Duodenal mucosa (tissue), 2 donors: Measurements from ENCODE around the gene GJC1.
"Not testable (repeated sequence)": the region's sequence is repeated elsewhere in the genome, so short reads cannot be mapped to it uniquely, and the experiment has no call there.

Source experiments
- H3K27ac ChIP-seq: one replicate; pipeline ENCODE4 v1.7.0; 2013; ENCODE audit warnings: low read depth, low read length
- H3K27me3 ChIP-seq, 2 donors: one replicate each; pipeline ENCODE4 v1.7.0; 2013; ENCODE audit warnings: low read length in 2 of 2, control low read depth in 1 of 2; ENCODE audit not compliant: insufficient read depth in 2 of 2, control insufficient read depth in 1 of 2
- H3K36me3 ChIP-seq, 2 donors: one replicate each; pipeline ENCODE4 v1.7.0; 2013; ENCODE audit warnings: low read length in 2 of 2, control low read depth in 1 of 2; ENCODE audit not compliant: insufficient read depth in 2 of 2, control insufficient read depth in 1 of 2
- H3K4me1 ChIP-seq, 2 donors: one replicate each; pipeline ENCODE4 v1.7.0; 2013; ENCODE audit warnings: low read length in 2 of 2, control low read depth in 1 of 2; ENCODE audit not compliant: insufficient read depth in 2 of 2, control insufficient read depth in 1 of 2
- H3K4me3 ChIP-seq, 2 donors: one replicate each; pipeline ENCODE4 v1.7.0; 2013; ENCODE audit warnings: low read length in 2 of 2, low read depth in 1 of 2
- H3K9ac ChIP-seq, 2 donors: one replicate each; pipeline ENCODE4 v1.7.0; 2013; ENCODE audit warnings: low read length in 2 of 2, low read depth in 1 of 2
- H3K9me3 ChIP-seq, 2 donors: one replicate each; pipeline ENCODE4 v1.7.0; 2013; ENCODE audit warnings: low read length in 2 of 2, control low read depth in 1 of 2; ENCODE audit not compliant: control insufficient read depth in 1 of 2

GJC1 gene

DNA sequence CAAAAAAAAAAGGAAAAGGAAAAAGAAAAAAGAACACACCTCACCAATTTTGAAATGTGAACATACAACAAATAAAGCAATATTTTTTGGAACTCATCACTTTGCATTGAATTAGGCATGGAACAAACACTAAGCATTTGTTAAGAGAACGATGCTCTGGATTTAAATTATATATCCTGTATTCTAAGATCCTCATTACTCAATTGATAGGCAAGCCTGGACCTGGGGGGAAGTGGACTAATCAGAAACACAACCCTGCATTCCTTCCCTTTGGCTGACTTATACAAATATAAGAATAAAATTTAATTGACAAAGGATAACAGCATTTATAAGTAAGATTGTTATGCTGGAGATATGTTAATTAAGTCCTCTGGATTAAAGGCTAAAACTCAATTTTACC lies 2.2 kb downstream of the GJC1 start:
- Histone ChIP-seq H3K27me3 (peaks cover 35 to 39% of the 10 kb centered on the region in 2 donors), H3K9me3 (no peaks in the 10 kb centered on the region), H3K4me1 (peaks cover 7 to 11% of the 10 kb centered on the region in 2 donors), H3K36me3 (no peaks in the 10 kb centered on the region), H3K27ac (no peak overlapping the region), H3K4me3 (no peak overlapping the region), H3K9ac (no peak overlapping the region)

- Histone ChIP-seq H3K27me3 (peaks cover 29 to 35% of the 10 kb centered on the region in 2 donors), H3K27ac (no peak overlapping the region), H3K9me3 (no peaks in the 10 kb centered on the region), H3K9ac (no peak overlapping the region), H3K4me3 (no peak overlapping the region), H3K36me3 (no peaks in the 10 kb centered on the region), H3K4me1 (peaks cover 7 to 11% of the 10 kb centered on the region in 2 donors)
These were observed 3.8 kb downstream of the GJC1 start for GRCh38 chr17:44826123-44826790.

GRCh38 chr17:44825236-44825635 lies 4.9 kb downstream of the GJC1 start:
- H3K27me3 ChIP-seq, result peaks cover 19 to 26% of the 10 kb centered on the region in 2 donors
- H3K27ac ChIP-seq, H3K9me3 ChIP-seq, H3K36me3 ChIP-seq, H3K4me3 ChIP-seq, H3K9ac ChIP-seq: not testable (repeated sequence)
- peaks cover 6 to 11% of the 10 kb centered on the region in 2 donors for H3K4me1 ChIP-seq

- Histone ChIP-seq H3K9ac (no peak overlapping the region), H3K4me3 (no peak overlapping the region), H3K4me1 (peaks cover 0 to 4% of the 10 kb centered on the region in 2 donors), H3K27me3 (no peaks in the 10 kb centered on the region), H3K27ac (no peak overlapping the region), H3K36me3 (no peaks in the 10 kb centered on the region), H3K9me3 (no peaks in the 10 kb centered on the region)
These were observed 9.4 kb downstream of the GJC1 start for GRCh38 chr17:44820631-44821212.

DNA sequence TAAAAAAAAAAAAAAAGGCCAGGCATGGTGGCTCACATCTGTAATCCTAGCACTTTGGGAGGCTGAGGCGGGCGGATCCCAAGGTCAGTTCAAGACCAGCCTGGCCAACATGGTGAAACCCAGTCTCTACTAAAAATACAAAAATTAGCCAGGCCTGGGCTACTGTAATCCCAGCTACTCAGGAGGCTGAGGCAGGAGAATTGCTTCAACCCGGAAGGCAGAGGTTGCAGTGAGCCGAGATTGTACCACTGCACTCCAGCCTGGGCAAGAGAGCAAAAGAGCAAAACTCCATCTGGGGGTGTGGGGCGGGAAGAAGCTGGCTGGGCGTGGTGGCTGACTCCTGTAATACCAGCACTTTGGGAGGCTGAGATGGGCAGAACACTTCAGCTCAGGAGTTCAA lies 11.6 kb downstream of the GJC1 start:
- not testable (repeated sequence) for H3K27ac ChIP-seq

GRCh38 chr17:44812263-44812662 lies 17.8 kb downstream of the GJC1 start:
- Histone ChIP-seq H3K27ac (no peak overlapping the region), H3K9ac (no peak overlapping the region), H3K36me3 (no peaks in the 10 kb centered on the region)

More for the DNA sequence above, 11.6 kb downstream of the GJC1 start:
- H3K27me3 ChIP-seq, H3K4me3 ChIP-seq, H3K9ac ChIP-seq, H3K36me3 ChIP-seq, H3K9me3 ChIP-seq, H3K4me1 ChIP-seq: not testable (repeated sequence)

DNA sequence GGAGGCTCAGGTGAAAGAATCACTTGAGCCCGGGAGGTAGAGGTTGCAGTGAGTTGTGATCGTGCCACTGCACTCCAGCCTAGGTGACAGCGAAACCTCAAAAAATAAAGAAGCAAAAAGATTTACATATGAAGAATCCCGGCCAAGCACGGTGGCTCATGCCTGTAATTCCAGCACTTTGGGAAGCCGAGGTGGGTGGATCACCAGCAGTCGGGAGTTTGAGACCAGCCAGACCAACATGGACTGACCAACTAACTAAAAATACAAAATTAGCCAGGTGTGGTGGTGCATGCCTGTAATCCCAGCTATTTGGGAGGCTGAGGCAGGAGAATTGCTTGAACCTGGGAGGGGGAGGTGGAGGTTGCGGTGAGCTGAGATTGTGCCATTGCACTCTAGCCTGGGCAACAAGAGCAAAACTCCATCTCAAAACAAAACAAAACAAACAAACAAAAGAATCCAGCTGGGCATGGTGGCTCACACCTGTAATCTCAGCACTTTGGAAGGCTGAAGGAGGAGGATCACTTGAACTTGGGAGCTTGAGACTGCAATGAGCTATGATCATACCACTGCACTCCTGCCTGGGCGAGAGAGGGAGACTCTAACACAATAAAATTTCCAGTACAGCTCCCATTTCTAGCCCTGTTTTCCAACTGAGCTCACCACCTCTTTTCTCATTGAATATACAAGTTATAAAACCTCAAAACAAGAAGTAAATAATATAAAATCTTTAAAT lies 21.3 kb downstream of the GJC1 start:
- H3K4me3 ChIP-seq, H3K4me1 ChIP-seq, H3K36me3 ChIP-seq, H3K27ac ChIP-seq, H3K9ac ChIP-seq, H3K27me3 ChIP-seq, H3K9me3 ChIP-seq: not testable (repeated sequence)

More at GRCh38 chr17:44812263-44812662, 17.8 kb downstream of the GJC1 start:
- H3K9me3 ChIP-seq, result no peaks in the 10 kb centered on the region
- H3K4me3 ChIP-seq, result no peak overlapping the region
- no peaks in the 10 kb centered on the region for H3K27me3 ChIP-seq
- no peaks in the 10 kb centered on the region for H3K4me1 ChIP-seq

DNA sequence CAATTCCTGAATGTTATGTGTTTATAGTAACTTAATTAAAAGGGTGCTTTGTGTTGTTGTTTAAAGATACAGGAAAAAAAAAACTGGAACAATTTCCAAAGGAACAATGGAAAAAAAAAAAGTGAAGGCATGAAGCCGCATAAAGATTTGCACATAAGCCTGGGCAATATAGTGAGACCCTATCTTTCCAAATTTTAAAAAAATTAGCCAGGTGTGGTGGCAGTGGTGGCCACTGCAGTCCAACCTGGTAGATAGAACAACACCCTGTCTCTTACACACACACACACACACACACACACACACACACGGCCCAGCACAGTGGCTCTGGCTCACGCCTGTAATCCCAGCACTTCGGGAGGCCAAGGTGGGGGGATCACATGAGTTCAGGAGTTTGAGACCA lies 21.9 kb downstream of the GJC1 start:
- H3K4me3 ChIP-seq, result no peak overlapping the region
- H3K4me1 ChIP-seq, result no peaks in the 10 kb centered on the region
- H3K9ac ChIP-seq, result no peak overlapping the region
- H3K9me3 ChIP-seq, result no peaks in the 10 kb centered on the region
- H3K27ac ChIP-seq, result no peak overlapping the region
- H3K36me3 ChIP-seq, result no peaks in the 10 kb centered on the region
- H3K27me3 ChIP-seq, result peaks cover 0 to 6% of the 10 kb centered on the region in 2 donors

DNA sequence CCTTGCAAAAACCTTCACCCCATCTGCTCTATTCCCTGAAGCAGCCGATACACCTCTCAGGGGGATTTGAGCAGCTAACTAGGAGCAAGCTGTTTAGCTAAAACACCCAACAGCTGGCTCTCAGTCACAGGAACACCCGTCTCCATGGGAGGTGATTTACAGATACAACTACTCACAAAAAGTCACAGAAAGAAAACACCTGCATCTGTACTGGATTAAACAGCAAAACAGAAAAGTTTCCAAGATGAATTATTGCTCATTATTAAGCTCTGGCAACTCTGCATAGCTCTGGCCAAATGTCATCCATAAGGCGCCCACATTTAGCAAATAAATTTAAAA lies 22.3 kb downstream of the GJC1 start:
- no peaks in the 10 kb centered on the region for H3K36me3 ChIP-seq
- no peak overlapping the region for H3K9ac ChIP-seq
- H3K27ac ChIP-seq, result no peak overlapping the region
- no peaks in the 10 kb centered on the region for H3K9me3 ChIP-seq
- H3K4me3 ChIP-seq, result no peak overlapping the region
- no peaks in the 10 kb centered on the region for H3K4me1 ChIP-seq
- H3K27me3 ChIP-seq, result peaks cover 0 to 6% of the 10 kb centered on the region in 2 donors

- Histone ChIP-seq H3K36me3 (no peaks in the 10 kb centered on the region), H3K4me1 (no peaks in the 10 kb centered on the region), H3K9me3 (no peaks in the 10 kb centered on the region), H3K9ac (no peak overlapping the region), H3K4me3 (no peak overlapping the region), H3K27ac (no peak overlapping the region), H3K27me3 (peaks cover 0 to 6% of the 10 kb centered on the region in 2 donors)
These were observed 22.8 kb downstream of the GJC1 start for GRCh38 chr17:44807093-44807816.
